Erythroblast (primary cell): ENCODE data around the gene ARMC12.

Experiments used
- GATA1 ChIP-seq: IDR thresholded peaks from 2 replicates; pipeline ENCODE4 v1.6.1; 2011; ENCODE audit warnings: low read depth, mild to moderate bottlenecking, control low read depth, low read length, moderate library complexity
- POLR2A ChIP-seq: IDR thresholded peaks from 2 replicates; pipeline ENCODE4 v1.6.1; 2011; ENCODE audit warnings: mild to moderate bottlenecking, low read length

DNA sequence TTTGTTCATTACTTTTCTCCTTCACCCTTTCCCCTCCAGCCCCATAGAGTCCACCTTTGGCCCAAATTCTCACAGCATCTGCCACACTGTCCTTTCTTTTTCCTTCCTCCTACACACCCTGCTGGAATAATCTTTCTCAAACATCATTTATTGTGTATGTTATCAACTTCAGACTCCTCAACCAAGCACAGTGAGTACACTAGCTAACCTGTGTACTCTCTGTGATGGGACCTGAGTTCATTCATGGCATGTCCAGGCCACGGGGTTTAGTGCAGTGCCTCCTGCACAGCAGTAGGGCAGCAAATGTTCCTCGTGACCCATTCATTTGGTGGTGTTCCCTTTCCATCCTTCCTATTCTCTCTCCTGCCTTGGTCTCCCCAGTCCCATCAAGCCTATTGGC, 7.1 kb upstream of the ARMC12 start:
- no peak for TF ChIP-seq POLR2A
- no peak for TF ChIP-seq GATA1
